Measurements from ENCODE around the gene MAPT. TPM values are rescaled to one million over a fixed set of nuclear protein-coding genes. Genes with fewer than 3 reads are reported as not detected.

Gene MAPT
- polyA plus RNA-seq, 1 donor: 10.0 TPM

- no peaks in the 10 kb centered on the region for H3K36me3 ChIP-seq (ENCODE audit: control insufficient read depth, insufficient read depth, low read length)
- H3K27ac ChIP-seq (ENCODE audit: low read length): no peak overlapping the region
- WGBS (ENCODE audit: insufficient coverage, low lambda C conversion rate): no CpG with 5 or more reads among the region's 7 CpGs
- no peak for DNase-seq
- H3K4me1 ChIP-seq (ENCODE audit: control insufficient read depth, insufficient read depth, low read length): no peaks in the 10 kb centered on the region
- H3K9me3 ChIP-seq (ENCODE audit: control insufficient read depth, low read depth, low read length): peaks cover 8% of the 10 kb centered on the region
- H3K27me3 ChIP-seq (ENCODE audit: control insufficient read depth, insufficient read depth, low read length): peaks cover 11% of the 10 kb centered on the region
- no peak overlapping the region for H3K4me3 ChIP-seq (ENCODE audit: low read length)
These were observed 29.3 kb downstream of the MAPT start for GRCh38 chr17:45923511-45924268.

- DNase-seq: no peak
- Histone ChIP-seq H3K36me3 (ENCODE audit: control insufficient read depth, insufficient read depth, low read length) (no peaks in the 10 kb centered on the region), H3K9me3 (ENCODE audit: control insufficient read depth, low read depth, low read length) (peaks cover 10% of the 10 kb centered on the region), H3K4me3 (ENCODE audit: low read length) (no peak overlapping the region), H3K27ac (ENCODE audit: low read length) (no peak overlapping the region), H3K4me1 (ENCODE audit: control insufficient read depth, insufficient read depth, low read length) (no peaks in the 10 kb centered on the region), H3K27me3 (ENCODE audit: control insufficient read depth, insufficient read depth, low read length) (peaks cover 11% of the 10 kb centered on the region)
- WGBS (ENCODE audit: insufficient coverage, low lambda C conversion rate): no CpG with 5 or more reads among the region's 10 CpGs
These were observed 30.0 kb downstream of the MAPT start for GRCh38 chr17:45924332-45924820.

DNA sequence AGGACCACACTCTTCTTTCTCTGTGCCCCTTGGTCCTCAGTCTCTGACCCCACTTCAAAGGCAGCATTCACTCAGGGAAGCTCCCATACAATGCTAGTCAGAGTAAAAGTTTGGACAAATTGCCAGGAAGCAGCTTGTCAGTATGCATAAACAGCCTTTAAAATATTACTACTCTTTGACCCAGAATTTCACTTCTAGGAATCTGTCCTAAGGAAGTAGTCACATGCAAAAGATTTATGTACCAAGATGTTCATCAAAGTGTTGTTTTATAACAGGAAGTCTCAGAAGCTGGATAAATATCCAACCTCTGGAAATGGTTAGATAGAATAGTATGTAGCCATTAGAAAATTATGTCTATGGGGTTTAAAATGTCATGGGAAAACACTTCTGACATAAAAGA, 31.0 kb downstream of the MAPT start:
- Histone ChIP-seq H3K27ac (ENCODE audit: low read length) (no peak overlapping the region), H3K36me3 (ENCODE audit: control insufficient read depth, insufficient read depth, low read length) (no peaks in the 10 kb centered on the region), H3K9me3 (ENCODE audit: control insufficient read depth, low read depth, low read length) (peaks cover 10% of the 10 kb centered on the region), H3K27me3 (ENCODE audit: control insufficient read depth, insufficient read depth, low read length) (peaks cover 11% of the 10 kb centered on the region), H3K4me3 (ENCODE audit: low read length) (no peak overlapping the region), H3K4me1 (ENCODE audit: control insufficient read depth, insufficient read depth, low read length) (no peaks in the 10 kb centered on the region)
- DNase-seq: no peak

DNA sequence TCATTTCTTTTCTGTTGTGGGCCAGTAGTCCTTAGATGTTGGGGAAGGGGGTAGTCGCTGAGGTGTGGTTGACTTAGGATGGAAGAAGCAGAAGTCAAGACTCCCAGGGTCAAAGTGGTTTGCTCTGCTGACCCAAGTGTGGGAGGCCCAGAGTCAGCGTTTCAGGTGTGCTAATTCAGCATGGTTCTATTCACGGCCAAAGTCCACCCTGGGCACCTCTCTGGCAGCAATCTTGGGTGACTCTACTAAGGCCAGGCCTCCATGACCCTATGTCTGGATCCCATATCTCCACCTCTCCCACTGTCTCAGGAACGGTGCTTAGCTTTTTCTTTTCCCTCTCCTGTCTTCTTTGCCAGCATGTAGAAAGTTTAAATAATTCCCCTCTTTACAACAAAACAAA, 32.9 kb downstream of the MAPT start:
- H3K27ac ChIP-seq (ENCODE audit: low read length): no peak overlapping the region
- no peak overlapping the region for H3K4me3 ChIP-seq (ENCODE audit: low read length)
- no peaks in the 10 kb centered on the region for H3K36me3 ChIP-seq (ENCODE audit: control insufficient read depth, insufficient read depth, low read length)
- H3K4me1 ChIP-seq (ENCODE audit: control insufficient read depth, insufficient read depth, low read length): no peaks in the 10 kb centered on the region
- DNase-seq: no peak
- H3K9me3 ChIP-seq (ENCODE audit: control insufficient read depth, low read depth, low read length): peaks cover 10% of the 10 kb centered on the region
- peaks cover 6% of the 10 kb centered on the region for H3K27me3 ChIP-seq (ENCODE audit: control insufficient read depth, insufficient read depth, low read length)
- 100% methylated on average over 1 of the region's 4 CpGs for WGBS (ENCODE audit: insufficient coverage, low lambda C conversion rate)

- Histone ChIP-seq H3K9me3 (ENCODE audit: control insufficient read depth, low read depth, low read length) (peaks cover 10% of the 10 kb centered on the region), H3K4me3 (ENCODE audit: low read length) (no peak overlapping the region), H3K27me3 (ENCODE audit: control insufficient read depth, insufficient read depth, low read length) (peaks cover 3% of the 10 kb centered on the region), H3K4me1 (ENCODE audit: control insufficient read depth, insufficient read depth, low read length) (no peaks in the 10 kb centered on the region), H3K36me3 (ENCODE audit: control insufficient read depth, insufficient read depth, low read length) (no peaks in the 10 kb centered on the region), H3K27ac (ENCODE audit: low read length) (no peak overlapping the region)
- no CpG with 5 or more reads among the region's 1 CpG for WGBS (ENCODE audit: insufficient coverage, low lambda C conversion rate)
- DNase-seq: no peak
These were observed 35.0 kb downstream of the MAPT start for GRCh38 chr17:45929344-45929743.

DNA sequence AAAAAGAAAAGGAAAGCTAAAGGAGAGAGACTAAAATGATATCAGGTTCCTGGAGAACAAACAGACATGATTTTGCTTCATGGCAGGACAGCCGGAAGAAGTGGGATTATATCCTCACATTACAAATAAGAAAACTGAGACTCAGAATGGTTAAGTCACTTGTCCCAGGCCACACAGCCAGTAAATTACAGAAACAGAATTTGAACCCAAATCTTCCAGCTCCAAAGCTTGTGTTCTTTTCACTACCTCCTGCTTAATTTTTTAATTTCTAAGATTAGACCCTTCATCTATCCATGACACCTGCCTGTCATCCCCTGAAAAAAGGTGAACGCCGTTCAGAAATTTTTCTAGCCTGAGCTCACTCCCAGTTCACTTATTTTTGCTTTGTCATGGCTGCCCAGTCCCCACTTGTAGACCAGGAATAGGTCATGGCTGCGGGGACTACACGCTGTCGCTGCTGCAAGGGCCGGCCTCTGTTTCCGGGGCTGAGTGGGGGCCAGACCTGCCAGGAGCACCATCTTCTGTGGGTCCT, 36.1 kb downstream of the MAPT start:
- no peaks in the 10 kb centered on the region for H3K4me1 ChIP-seq (ENCODE audit: control insufficient read depth, insufficient read depth, low read length)
- H3K27ac ChIP-seq (ENCODE audit: low read length): no peak overlapping the region
- no CpG with 5 or more reads among the region's 8 CpGs for WGBS (ENCODE audit: insufficient coverage, low lambda C conversion rate)

DNA sequence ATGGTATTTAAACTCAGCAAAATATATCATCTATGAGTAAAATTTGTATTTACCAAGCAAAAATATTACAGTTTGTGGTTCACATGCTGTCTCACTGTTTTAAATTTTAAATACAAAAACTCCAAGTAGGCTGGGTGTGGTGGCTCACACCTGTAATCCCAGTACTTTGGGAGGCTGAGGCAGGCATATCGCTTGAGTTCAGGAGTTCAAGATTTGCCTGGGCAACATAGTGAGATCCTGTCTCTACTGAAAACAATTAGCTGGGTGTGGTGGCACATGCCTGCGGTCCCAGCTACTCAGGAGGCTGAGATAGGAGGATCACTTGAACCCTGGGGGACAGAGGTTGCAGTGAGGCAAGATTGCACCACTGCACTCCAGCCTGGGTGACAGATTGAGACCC, 37.3 kb downstream of the MAPT start:
- H3K4me1 ChIP-seq (ENCODE audit: control insufficient read depth, insufficient read depth, low read length): no peaks in the 10 kb centered on the region
- peaks cover 11% of the 10 kb centered on the region for H3K27me3 ChIP-seq (ENCODE audit: control insufficient read depth, insufficient read depth, low read length)
- DNase-seq: no peak
- H3K27ac ChIP-seq (ENCODE audit: low read length): no peak overlapping the region
- H3K9me3 ChIP-seq (ENCODE audit: control insufficient read depth, low read depth, low read length): peaks cover 10% of the 10 kb centered on the region
- WGBS (ENCODE audit: insufficient coverage, low lambda C conversion rate): no CpG with 5 or more reads among the region's 2 CpGs
- H3K4me3 ChIP-seq (ENCODE audit: low read length): no peak overlapping the region
- H3K36me3 ChIP-seq (ENCODE audit: control insufficient read depth, insufficient read depth, low read length): no peaks in the 10 kb centered on the region

More for the DNA sequence above, 36.1 kb downstream of the MAPT start:
- DNase-seq: no peak
- H3K27me3 ChIP-seq (ENCODE audit: control insufficient read depth, insufficient read depth, low read length): peaks cover 11% of the 10 kb centered on the region
- H3K4me3 ChIP-seq (ENCODE audit: low read length): no peak overlapping the region
- peaks cover 10% of the 10 kb centered on the region for H3K9me3 ChIP-seq (ENCODE audit: control insufficient read depth, low read depth, low read length)
- no peaks in the 10 kb centered on the region for H3K36me3 ChIP-seq (ENCODE audit: control insufficient read depth, insufficient read depth, low read length)

DNA sequence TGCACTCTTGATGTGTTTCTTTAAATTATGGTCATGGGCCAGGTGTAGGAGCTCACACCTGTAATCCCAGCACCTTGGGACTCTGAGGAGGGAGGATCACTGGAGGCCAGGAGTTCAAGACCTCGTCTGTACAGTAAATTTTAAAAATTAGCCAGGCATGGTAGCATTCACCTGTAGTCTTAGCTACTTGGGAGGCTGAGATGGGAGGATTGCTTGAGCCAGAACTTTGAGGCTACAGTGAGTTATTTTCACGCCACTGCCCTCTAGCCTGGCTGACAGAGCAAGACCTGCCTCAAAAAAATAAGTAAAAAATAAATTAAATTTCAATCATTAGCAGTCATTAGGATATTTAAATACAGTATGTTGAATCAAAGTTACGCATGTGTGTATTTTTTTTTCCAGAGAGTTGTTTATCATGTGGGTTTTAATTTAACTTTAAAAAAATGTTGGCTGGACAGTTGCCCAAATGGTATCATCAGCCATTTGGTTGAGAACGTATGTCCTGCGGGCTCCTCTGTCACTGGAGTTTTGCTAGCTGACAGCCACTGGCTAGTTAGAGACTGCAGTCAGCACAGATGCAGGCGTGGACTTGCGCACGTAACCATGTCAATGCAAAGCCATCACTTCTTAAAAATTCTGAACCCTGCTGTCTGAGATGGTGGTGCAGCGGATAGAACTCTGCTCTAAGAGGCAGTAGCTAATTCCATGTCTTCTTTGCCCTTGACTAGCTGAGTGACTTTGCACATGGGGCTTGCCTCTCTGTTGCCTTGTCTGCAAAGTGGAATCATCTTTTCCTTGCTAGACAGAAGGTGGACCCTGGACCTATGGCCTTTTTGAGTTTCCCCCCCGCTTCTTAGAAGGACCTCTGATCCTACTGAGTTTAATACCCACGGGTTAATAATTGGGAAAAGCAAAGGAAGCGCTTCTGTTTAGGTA, 40.0 kb downstream of the MAPT start:
- H3K9me3 ChIP-seq (ENCODE audit: control insufficient read depth, low read depth, low read length): no peaks in the 10 kb centered on the region
- H3K4me1 ChIP-seq (ENCODE audit: control insufficient read depth, insufficient read depth, low read length): no peaks in the 10 kb centered on the region
- no peaks in the 10 kb centered on the region for H3K36me3 ChIP-seq (ENCODE audit: control insufficient read depth, insufficient read depth, low read length)
- no peak overlapping the region for H3K4me3 ChIP-seq (ENCODE audit: low read length)
- no peak overlapping the region for H3K27ac ChIP-seq (ENCODE audit: low read length)
- DNase-seq: no peak
- peaks cover 15% of the 10 kb centered on the region for H3K27me3 ChIP-seq (ENCODE audit: control insufficient read depth, insufficient read depth, low read length)
- WGBS (ENCODE audit: insufficient coverage, low lambda C conversion rate): 91% methylated on average over 1 of the region's 12 CpGs

GRCh38 chr17:45935197-45935709, 40.9 kb downstream of the MAPT start:
- DNase-seq: no peak
- Histone ChIP-seq H3K4me1 (ENCODE audit: control insufficient read depth, insufficient read depth, low read length) (no peaks in the 10 kb centered on the region), H3K36me3 (ENCODE audit: control insufficient read depth, insufficient read depth, low read length) (no peaks in the 10 kb centered on the region), H3K27ac (ENCODE audit: low read length) (no peak overlapping the region), H3K4me3 (ENCODE audit: low read length) (no peak overlapping the region), H3K9me3 (ENCODE audit: control insufficient read depth, low read depth, low read length) (no peaks in the 10 kb centered on the region), H3K27me3 (ENCODE audit: control insufficient read depth, insufficient read depth, low read length) (peaks cover 23% of the 10 kb centered on the region)
- WGBS (ENCODE audit: insufficient coverage, low lambda C conversion rate): 100% methylated on average over 1 of the region's 8 CpGs
